Thyroid gland (tissue), 4 donors: Measurements from ENCODE around the gene SIGLEC1.

Experiments used
- CTCF ChIP-seq, 6 experiments: fragments of 200-600 bp in 3 of 6; fragments of 450-650 bp in 3 of 6; sonication (generic) in 3 of 6; IDR thresholded peaks; one replicate each; pipeline ENCODE4 v1.5.1; 2016 to 2019; ENCODE audit warnings: antibody characterized with exemption in 6 of 6, mild to moderate bottlenecking in 2 of 6, inconsistent platforms in 1 of 6, moderate library complexity in 1 of 6
- POLR2A ChIP-seq, 2 donors: fragments of 450-650 bp; IDR thresholded peaks; one replicate each; pipeline ENCODE4 v1.6.1; 2017; ENCODE audit warnings: antibody characterized with exemption in 2 of 2, mild to moderate bottlenecking in 2 of 2, moderate library complexity in 1 of 2

GRCh38 chr20:3681352-3681930 is 31.0 kb downstream of the SIGLEC1 start:
- no peak for TF ChIP-seq CTCF (IDR thresholded peaks at IDR 0.05)
- no peak for TF ChIP-seq POLR2A (IDR thresholded peaks at IDR 0.05)
